IMR-90 (cell line): ENCODE data around the gene KIFBP. TPM values are rescaled to one million over a fixed set of nuclear protein-coding genes. Genes with fewer than 3 reads are reported as not detected.

Source experiments
- ATAC-seq: fragments of 200-7000 bp; cut with Tn5 transposase; 2 replicates; pipeline ENCODE4 v1.9.1; 2020; ENCODE audit warnings: low read depth, mild to moderate bottlenecking, moderate library complexity
- BruUV-seq: library from RNA; stranded (reverse); fragments of 400-500 nt; replicated peaks from 2 replicates; lab custom pipeline; 2021; lab: Mats Ljungman, UMichigan
- CTCF ChIA-PET: fragments of 300-600 bp; formaldehyde crosslinking; extraction: SDS; loops from one replicate; lab custom pipeline; 2021; ENCODE audit warnings: antibody characterized with exemption; lab: Yijun Ruan, JAX
- POLR2A ChIA-PET: fragments of 300-600 bp; sonication (Branson Sonifier 250); formaldehyde crosslinking; loops from one replicate; lab custom pipeline; 2022; ENCODE audit warnings: antibody characterized with exemption; ENCODE audit not compliant: unreplicated experiment; lab: Charles Lee
- DNase-seq: peaks from one replicate; pipeline ENCODE4 v3.0.0; 2013
- H2AFZ ChIP-seq: replicated peaks from 2 replicates; pipeline ENCODE3; 2013; ENCODE audit warnings: low read length, mild to moderate bottlenecking; ENCODE audit not compliant: poor library complexity
- H2AK5ac ChIP-seq: 2 replicates; pipeline ENCODE4 v1.6.1; 2013; ENCODE audit warnings: low read depth, low read length, inconsistent platforms
- H2AK9ac ChIP-seq: replicated peaks from 2 replicates; pipeline ENCODE3; 2013; ENCODE audit warnings: mild to moderate bottlenecking, low read depth, low read length, moderate library complexity; ENCODE audit not compliant: poor library complexity
- H2BK120ac ChIP-seq: 2 replicates; pipeline ENCODE4 v1.6.1; 2013; ENCODE audit warnings: low read depth, low read length, inconsistent platforms
- H2BK15ac ChIP-seq: 3 replicates; pipeline ENCODE4 v1.6.1; 2013; ENCODE audit warnings: low read depth, low read length, inconsistent platforms
- H2BK20ac ChIP-seq: 2 replicates; pipeline ENCODE4 v1.6.1; 2013; ENCODE audit warnings: low read depth, mild to moderate bottlenecking, inconsistent platforms, low read length, moderate library complexity
- H2BK5ac ChIP-seq: 2 replicates; pipeline ENCODE4 v1.6.1; 2013; ENCODE audit warnings: mild to moderate bottlenecking, low read depth, low read length, inconsistent platforms; ENCODE audit not compliant: poor library complexity, severe bottlenecking
- H3K14ac ChIP-seq: replicated peaks from 2 replicates; pipeline ENCODE4 v1.6.1; 2013; ENCODE audit warnings: low read depth, low read length, inconsistent platforms
- H3K18ac ChIP-seq: 2 replicates; pipeline ENCODE4 v1.6.1; 2013; ENCODE audit warnings: low read depth, low read length, control low read depth
- H3K23ac ChIP-seq: 2 replicates; pipeline ENCODE4 v1.6.1; 2013; ENCODE audit warnings: low read depth, low read length, inconsistent platforms
- H3K27ac ChIP-seq: 2 replicates; pipeline ENCODE4 v1.5.1; 2013; ENCODE audit warnings: mild to moderate bottlenecking, control low read depth, low read length; ENCODE audit not compliant: insufficient read depth
- H3K27me3 ChIP-seq: 2 replicates; pipeline ENCODE4 v1.6.1; 2013; ENCODE audit warnings: low read length; ENCODE audit not compliant: control insufficient read depth, insufficient read depth
- H3K36me3 ChIP-seq: 2 replicates; pipeline ENCODE4 v1.6.1; 2013; ENCODE audit warnings: low read length, mixed read lengths; ENCODE audit not compliant: control insufficient read depth, insufficient read depth
- H3K4ac ChIP-seq: 2 replicates; pipeline ENCODE4 v1.6.1; 2013; ENCODE audit warnings: low read depth, low read length, inconsistent platforms
- H3K4me1 ChIP-seq: 2 replicates; pipeline ENCODE4 v1.6.1; 2013; ENCODE audit warnings: low read length, mixed read lengths; ENCODE audit not compliant: control insufficient read depth, insufficient read depth
- H3K4me2 ChIP-seq: 2 replicates; pipeline ENCODE4 v1.6.1; 2013; ENCODE audit warnings: low read depth, mild to moderate bottlenecking, control low read depth, low read length, moderate library complexity
- H3K4me3 ChIP-seq: 2 replicates; pipeline ENCODE4 v1.5.1; 2013; ENCODE audit warnings: low read depth, mild to moderate bottlenecking, control low read depth, low read length, moderate library complexity; ENCODE audit not compliant: insufficient read depth
- H3K56ac ChIP-seq: 2 replicates; pipeline ENCODE4 v1.6.1; 2013; ENCODE audit warnings: low read length, inconsistent platforms; ENCODE audit not compliant: insufficient read depth; ENCODE audit errors: extremely low read depth
- H3K79me1 ChIP-seq, 2 experiments: 2 replicates each; pipeline ENCODE4 v1.6.1; 2013; ENCODE audit warnings: low read length in 2 of 2, inconsistent platforms in 1 of 2, low read depth in 1 of 2
- H3K9ac ChIP-seq: 2 replicates; pipeline ENCODE4 v1.6.1; 2013; ENCODE audit warnings: low read depth, low read length, control low read depth
- H3K9me1 ChIP-seq: 2 replicates; pipeline ENCODE4 v1.6.1; 2013; ENCODE audit warnings: low read length, inconsistent platforms; ENCODE audit not compliant: insufficient read depth
- H3K9me3 ChIP-seq: 2 replicates; pipeline ENCODE4 v1.6.1; 2013; ENCODE audit warnings: low read length; ENCODE audit not compliant: control insufficient read depth, insufficient read depth
- H4K20me1 ChIP-seq: 2 replicates; pipeline ENCODE4 v1.6.1; 2013; ENCODE audit warnings: low read length, inconsistent platforms; ENCODE audit not compliant: insufficient read depth
- H4K5ac ChIP-seq: 2 replicates; pipeline ENCODE4 v1.6.1; 2013; ENCODE audit warnings: mild to moderate bottlenecking, low read depth, low read length, control low read depth
- H4K8ac ChIP-seq, 2 experiments: 2 replicates each; pipeline ENCODE4 v1.6.1; 2013; ENCODE audit warnings: low read depth in 2 of 2, low read length in 2 of 2, control low read depth in 1 of 2, inconsistent platforms in 1 of 2
- H4K91ac ChIP-seq: 2 replicates; pipeline ENCODE4 v1.6.1; 2013; ENCODE audit warnings: low read depth, low read length, inconsistent platforms; ENCODE audit not compliant: insufficient read depth
- FOS ChIP-seq: fragments of 150-350 bp; IDR thresholded peaks from 2 replicates; pipeline ENCODE4 v1.6.1; 2016; ENCODE audit warnings: low read depth, low read length
- MAZ ChIP-seq: IDR thresholded peaks from 2 replicates; pipeline ENCODE4 v1.6.1; 2012; ENCODE audit warnings: low read depth, mild to moderate bottlenecking, low read length, improper control_type of control experiment, moderate library complexity, borderline replicate concordance
- MXI1 ChIP-seq: IDR thresholded peaks from 2 replicates; pipeline ENCODE4 v1.6.1; 2012; ENCODE audit warnings: low read depth, mild to moderate bottlenecking, low read length, moderate library complexity, borderline replicate concordance
- POLR2A ChIP-seq: IDR thresholded peaks from 2 replicates; pipeline ENCODE4 v1.6.1; 2012; ENCODE audit warnings: mild to moderate bottlenecking, low read depth, low read length
- RFX5 ChIP-seq: IDR thresholded peaks from 2 replicates; pipeline ENCODE4 v1.8.0; 2012; ENCODE audit warnings: low read depth, mild to moderate bottlenecking, low read length, moderate library complexity
- SMC3 ChIP-seq: fragments of 150-350 bp; IDR thresholded peaks from 2 replicates; pipeline ENCODE4 v1.6.1; 2016; ENCODE audit warnings: low read depth, mild to moderate bottlenecking, antibody characterized with exemption, low read length, moderate library complexity
- USF2 ChIP-seq: fragments of 150-350 bp; IDR thresholded peaks from 2 replicates; pipeline ENCODE4 v1.6.1; 2017; ENCODE audit warnings: mild to moderate bottlenecking, antibody characterized with exemption, low read length, low read depth
- WGBS, 2 experiments: methylation state at CpG; one replicate each; pipeline versions ENCODE4 v1.1.5 to v1.1.7; 2013; ENCODE audit warnings: missing lambda C conversion rate in 2 of 2; ENCODE audit not compliant: insufficient read length in 1 of 2; ENCODE audit errors: extremely low coverage in 2 of 2; 5-methylcytosine and 5-hydroxymethylcytosine counted together
- dilution Hi-C: fragments of 300-500 bp; cut with HindIII; formaldehyde crosslinking; loops from one replicate; pipeline ENCODE4 v1.14.3; 2018; ENCODE audit warnings: low sequenced_read_pairs; ENCODE audit not compliant: unreplicated experiment
- in situ Hi-C: fragments of 300-500 bp; cut with MboI; formaldehyde crosslinking; loops from 3 replicates; pipeline ENCODE4 v1.14.3; 2019; ENCODE audit warnings: low sequenced_read_pairs, inconsistent platforms, mixed read lengths
- intact Hi-C: fragments of 100-400 bp; cut with micrococcal nuclease; formaldehyde crosslinking; loops from 2 replicates; pipeline ENCODE4 v1.10.0; 2022
- polyA plus RNA-seq, 3 experiments: library from polyadenylated mRNA; depleted of rRNA; stranded (reverse); fragments of >200 nt; gene quantifications; 2 replicates each; pipeline ENCODE4 v1.2.3, GENCODE V29; 2012; ENCODE audit warnings: low replicate concordance in 1 of 3
- total RNA-seq: library from RNA; depleted of rRNA; stranded (reverse); fragments of >200 nt; gene quantifications from 2 replicates; pipeline ENCODE4 v1.2.3, GENCODE V29; 2012
- TF ChIP-seq, protein P1 (sequence below): fragments of 150-350 bp; IDR thresholded peaks from 2 replicates; pipeline ENCODE4 v1.6.1; 2016; ENCODE audit warnings: low read depth, mild to moderate bottlenecking, low read length, moderate library complexity, borderline replicate concordance
- TF ChIP-seq, protein P2 (sequence below): conservative IDR thresholded peaks from 2 replicates; pipeline ENCODE4 v1.5.1; 2012; ENCODE audit warnings: mild to moderate bottlenecking, low read depth, low read length, improper control_type of control experiment

Gene KIFBP
- total and polyA plus RNA-seq, 2 of the 4 experiments (the other 2 are of a cell fraction) = 30.6 to 51.3 TPM

GRCh38 chr10:68989317-68989990 lies 851 bp downstream of the KIFBP start (continued):
- no peak for TF ChIP-seq MXI1
- no peak for TF ChIP-seq MAZ

DNA sequence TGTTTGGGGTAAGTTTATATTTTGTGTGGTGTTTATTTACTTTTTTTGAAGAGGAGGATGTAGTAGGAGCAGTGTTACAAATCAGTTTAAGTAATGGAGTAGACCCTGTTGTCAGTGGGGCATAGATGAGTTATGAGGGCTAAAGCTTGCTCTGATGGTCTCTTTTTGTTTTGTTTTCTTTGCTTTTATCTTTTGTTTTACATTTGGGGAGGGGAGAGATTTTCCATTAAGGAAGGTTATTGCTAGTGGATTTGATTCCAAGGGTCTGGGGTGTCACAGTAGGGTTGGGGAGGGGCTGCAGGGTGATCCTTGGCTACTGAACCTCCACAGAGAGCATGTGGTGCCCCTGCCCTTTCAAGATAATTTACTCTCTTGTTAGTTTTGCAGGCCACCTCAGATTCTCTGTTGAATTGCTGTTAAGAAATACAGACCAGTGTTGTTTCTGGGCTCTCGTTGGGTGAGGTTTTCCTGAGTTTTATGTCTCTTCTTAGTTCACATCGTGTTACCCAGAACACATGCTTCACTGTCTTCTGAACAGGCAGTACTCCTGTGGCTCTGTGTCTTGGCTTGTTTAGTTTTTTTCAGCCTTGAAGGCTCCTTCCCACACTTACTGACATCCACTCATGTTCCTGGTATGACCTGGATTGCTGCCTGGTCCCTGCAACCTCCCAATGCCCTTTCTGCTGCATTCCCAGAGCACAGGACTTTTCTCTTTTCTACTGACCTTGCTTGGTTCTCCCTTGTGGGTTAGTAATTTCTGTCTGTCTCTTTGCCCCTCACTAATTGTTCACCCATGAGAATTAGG lies 4.2 kb downstream of the KIFBP start:
- 0% methylated on average over 1 of the region's 2 CpGs; no CpG with 5 or more reads in 1 of the 2 experiments for WGBS, 2 experiments
- Histone ChIP-seq H2AK5ac (peak overlapping the region; percentile 32; the same call in 1 of the 2 replicates), H2BK120ac (peak overlapping the region; percentile 29; the same call in 1 of the 2 replicates), H3K27me3 (no peaks in the 10 kb centered on the region), H3K27ac (peak overlapping the region; percentile 79), H3K4ac (peak overlapping the region; percentile 78), H4K8ac (peak overlapping the region in 1 of 2 experiments; percentile 51; a peak in 2 of 4 replicates), H3K4me1 (peaks cover 13% of the 10 kb centered on the region), H3K18ac (peak overlapping the region; percentile 15; the same call in 1 of the 2 replicates), H3K23ac (peak overlapping the region; percentile 10), H2AK9ac (peak overlapping the region; percentile 28), H3K9ac (peak overlapping the region; percentile 41), H2BK15ac (0 out of 3 replicates have a peak overlapping the region, but pooled peaks have one; percentile 5), H4K91ac (peak overlapping the region; percentile 72; the same call in 1 of the 2 replicates), H3K4me3 (no peak overlapping the region), H2BK20ac (0 out of 2 replicates have a peak overlapping the region, but pooled peaks have one; percentile 3), H2AFZ (no peak overlapping the region), H3K9me3 (no peaks in the 10 kb centered on the region), H3K14ac (peak overlapping the region; percentile 26; the same call in 1 of the 2 replicates), H3K56ac (peak overlapping the region; percentile 46; the same call in 1 of the 2 replicates), H3K36me3 (peaks cover 2% of the 10 kb centered on the region; the same call in 1 of the 2 replicates), H4K5ac (no peak overlapping the region), H3K9me1 (peaks cover 15% of the 10 kb centered on the region), H4K20me1 (peaks cover 25% of the 10 kb centered on the region; the same call in 1 of the 2 replicates), H3K4me2 (peak overlapping the region; percentile 73), H2BK5ac (peak overlapping the region; percentile 77), H3K79me1 (peaks cover 12 to 46% of the 10 kb centered on the region in 2 experiments)
- ChIA-PET CTCF (interaction anchor here (0.5 to 0.6 kb wide), 3 partner anchors 178 to 244 kb away, joined by 3 to 6 read pairs (median 3); no protein-coding TSS in a partner anchor), POLR2A (interaction anchor here (0.5 kb wide), 1 partner anchor 380 kb away, joined by 5 read pairs; no protein-coding TSS in a partner anchor)
- in situ Hi-C loops (no loop called here), intact Hi-C loops (no loop called here), dilution Hi-C loops (no loop called here)
- no TSS peak for BruUV-seq
- ATAC-seq (peak; percentile 65), DNase-seq (peak; percentile 97)
- peak; percentile 63; the same call in 1 of the 2 replicates for TF ChIP-seq FOS
- no peak for TF ChIP-seq USF2
- no peak for TF ChIP-seq POLR2A
- TF ChIP-seq, protein P1, sequence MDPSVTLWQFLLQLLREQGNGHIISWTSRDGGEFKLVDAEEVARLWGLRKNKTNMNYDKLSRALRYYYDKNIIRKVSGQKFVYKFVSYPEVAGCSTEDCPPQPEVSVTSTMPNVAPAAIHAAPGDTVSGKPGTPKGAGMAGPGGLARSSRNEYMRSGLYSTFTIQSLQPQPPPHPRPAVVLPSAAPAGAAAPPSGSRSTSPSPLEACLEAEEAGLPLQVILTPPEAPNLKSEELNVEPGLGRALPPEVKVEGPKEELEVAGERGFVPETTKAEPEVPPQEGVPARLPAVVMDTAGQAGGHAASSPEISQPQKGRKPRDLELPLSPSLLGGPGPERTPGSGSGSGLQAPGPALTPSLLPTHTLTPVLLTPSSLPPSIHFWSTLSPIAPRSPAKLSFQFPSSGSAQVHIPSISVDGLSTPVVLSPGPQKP = no peak
- no peak for TF ChIP-seq RFX5
- TF ChIP-seq, protein P2, sequence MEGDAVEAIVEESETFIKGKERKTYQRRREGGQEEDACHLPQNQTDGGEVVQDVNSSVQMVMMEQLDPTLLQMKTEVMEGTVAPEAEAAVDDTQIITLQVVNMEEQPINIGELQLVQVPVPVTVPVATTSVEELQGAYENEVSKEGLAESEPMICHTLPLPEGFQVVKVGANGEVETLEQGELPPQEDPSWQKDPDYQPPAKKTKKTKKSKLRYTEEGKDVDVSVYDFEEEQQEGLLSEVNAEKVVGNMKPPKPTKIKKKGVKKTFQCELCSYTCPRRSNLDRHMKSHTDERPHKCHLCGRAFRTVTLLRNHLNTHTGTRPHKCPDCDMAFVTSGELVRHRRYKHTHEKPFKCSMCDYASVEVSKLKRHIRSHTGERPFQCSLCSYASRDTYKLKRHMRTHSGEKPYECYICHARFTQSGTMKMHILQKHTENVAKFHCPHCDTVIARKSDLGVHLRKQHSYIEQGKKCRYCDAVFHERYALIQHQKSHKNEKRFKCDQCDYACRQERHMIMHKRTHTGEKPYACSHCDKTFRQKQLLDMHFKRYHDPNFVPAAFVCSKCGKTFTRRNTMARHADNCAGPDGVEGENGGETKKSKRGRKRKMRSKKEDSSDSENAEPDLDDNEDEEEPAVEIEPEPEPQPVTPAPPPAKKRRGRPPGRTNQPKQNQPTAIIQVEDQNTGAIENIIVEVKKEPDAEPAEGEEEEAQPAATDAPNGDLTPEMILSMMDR = no peak
- TF ChIP-seq SMC3 = no peak; the same call in 1 of the 2 replicates
